Measurements from ENCODE around the gene MBD3.

GRCh38 chr19:1526979-1527649 lies 65.6 kb downstream of the MBD3 start:
- TF ChIP-seq EZH2 (IDR thresholded peaks at IDR 0.05; ENCODE audit: borderline replicate concordance) (no peak), EZH2phosphoT487 (IDR thresholded peaks at IDR 0.05; ENCODE audit: low read depth, severe bottlenecking, unreplicated experiment) (no peak), CTCF (IDR thresholded peaks at IDR 0.05; ENCODE audit: poor library complexity) (no peak)
